Pons (tissue), 1 donor: Measurements from ENCODE around the gene ZNRF4.
"Not testable (repeated sequence)": the region's sequence is repeated elsewhere in the genome, so short reads cannot be mapped to it uniquely, and the experiment has no call there.

Experiments
- DNase-seq: peaks from one replicate; pipeline ENCODE4 v3.0.0-alpha.2; 2016; ENCODE audit warnings: low spot score

The ZNRF4 gene

DNA sequence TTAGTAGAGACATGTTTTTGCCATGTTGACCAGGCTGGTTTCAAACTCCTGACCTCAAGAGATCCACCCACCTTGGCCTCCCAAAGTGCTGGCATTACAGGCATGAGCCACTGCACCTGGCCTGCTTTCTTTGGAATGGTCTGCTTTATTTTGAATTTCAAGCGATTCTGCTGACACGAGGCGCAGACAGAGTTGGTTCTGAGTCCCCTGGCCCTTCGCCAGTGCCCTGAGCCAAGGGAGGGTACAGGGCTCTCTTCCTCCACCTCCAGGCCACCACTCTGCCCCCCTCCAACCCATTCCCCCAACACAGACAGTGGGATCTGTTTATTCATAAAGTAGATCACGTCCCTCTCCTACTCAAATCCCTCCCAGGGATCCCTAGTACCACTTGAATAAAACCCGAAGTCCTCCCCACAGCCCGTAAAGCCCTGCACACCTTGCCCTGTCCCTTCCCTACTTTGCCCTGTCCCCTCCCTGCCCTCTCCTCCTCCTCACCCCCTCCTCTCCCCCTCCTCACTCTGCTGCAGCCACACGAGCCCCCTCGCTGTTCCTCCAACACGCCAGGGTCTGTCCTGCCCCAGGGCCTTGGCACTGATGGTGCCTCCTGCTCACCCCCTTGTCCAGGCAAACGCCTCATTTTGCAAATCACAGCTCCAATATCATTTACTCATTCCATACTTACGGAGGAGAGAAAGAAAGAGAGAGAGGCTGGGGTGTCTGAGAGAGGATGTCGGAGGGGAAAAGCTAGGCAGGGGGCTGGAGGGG is 22.4 kb downstream of the ZNRF4 start:
- DNase-seq, result no peak

- DNase-seq, result no peak
Observed at GRCh38 chr19:5478241-5478924, 23.2 kb downstream of the ZNRF4 start.

- DNase-seq, result no peak
Observed at GRCh38 chr19:5478925-5479588, 23.8 kb downstream of the ZNRF4 start.

DNA sequence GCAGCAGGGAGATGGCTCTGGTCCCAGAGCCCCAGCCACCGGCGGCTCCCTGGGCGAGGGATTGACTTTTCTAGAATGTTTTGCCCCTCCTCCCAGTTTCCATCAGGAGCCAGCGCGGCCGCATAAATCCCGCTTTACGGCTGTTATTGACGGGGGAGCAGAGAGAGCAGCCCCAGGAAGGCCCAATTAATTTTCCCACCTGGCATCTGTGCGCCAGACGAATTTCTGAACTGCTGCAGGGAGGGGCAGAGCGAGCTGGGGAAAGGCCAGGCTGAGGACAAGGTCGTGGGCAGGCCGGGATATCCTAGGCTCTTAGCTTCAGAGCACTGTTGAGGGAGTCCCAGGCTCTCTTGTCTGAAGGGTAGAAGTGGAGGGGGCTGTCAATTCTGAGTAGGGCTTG is 24.7 kb downstream of the ZNRF4 start:
- DNase-seq, result no peak

DNA sequence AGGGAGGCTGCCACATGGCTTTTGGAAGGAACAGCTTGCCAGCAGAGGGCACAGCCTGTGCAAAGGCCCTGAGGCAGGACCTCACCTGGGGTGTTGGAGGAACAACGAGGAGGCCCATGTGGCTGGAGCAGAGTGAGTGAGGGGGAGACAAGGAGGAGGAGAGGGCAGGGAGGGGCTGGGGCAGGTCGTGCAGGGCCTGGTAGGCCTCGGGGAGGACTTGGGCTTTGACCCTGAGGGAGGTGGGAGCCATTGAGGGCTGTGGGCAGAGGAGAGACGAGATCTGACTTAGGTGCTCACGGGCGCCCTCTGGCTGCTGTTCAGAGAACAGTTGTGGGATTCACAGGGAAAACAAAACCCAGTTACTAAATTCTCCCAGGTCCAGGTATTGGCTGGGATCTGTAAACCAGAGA is 25.2 kb downstream of the ZNRF4 start:
- no peak for DNase-seq

GRCh38 chr19:5481957-5482356 is 26.7 kb downstream of the ZNRF4 start:
- no peak for DNase-seq

- DNase-seq, result no peak
Observed at GRCh38 chr19:5484398-5485285, 29.4 kb downstream of the ZNRF4 start.

DNA sequence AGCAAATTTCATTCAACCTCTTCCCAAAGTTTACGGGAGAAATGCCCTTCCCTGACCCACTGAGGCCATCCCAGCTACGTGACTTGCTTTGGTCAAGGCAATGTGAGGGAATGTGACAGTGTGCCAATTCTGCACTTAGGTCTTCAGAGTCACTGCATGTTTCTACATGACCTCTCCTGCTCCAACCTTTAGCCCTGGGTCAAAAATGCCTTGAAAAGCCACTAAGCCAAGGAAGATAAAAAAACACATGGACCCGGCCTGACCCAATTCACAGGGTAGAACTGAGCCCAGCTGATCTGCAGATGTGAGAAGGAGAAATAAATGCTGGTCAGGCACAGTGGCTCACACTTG is 30.0 kb downstream of the ZNRF4 start:
- no peak for DNase-seq

- not testable (repeated sequence) for DNase-seq
Observed at GRCh38 chr19:5485658-5486057, 30.4 kb downstream of the ZNRF4 start.

GRCh38 chr19:5487222-5487621 is 32.0 kb downstream of the ZNRF4 start:
- DNase-seq, result no peak

GRCh38 chr19:5489551-5489950 is 34.3 kb downstream of the ZNRF4 start:
- DNase-seq, result no peak

DNA sequence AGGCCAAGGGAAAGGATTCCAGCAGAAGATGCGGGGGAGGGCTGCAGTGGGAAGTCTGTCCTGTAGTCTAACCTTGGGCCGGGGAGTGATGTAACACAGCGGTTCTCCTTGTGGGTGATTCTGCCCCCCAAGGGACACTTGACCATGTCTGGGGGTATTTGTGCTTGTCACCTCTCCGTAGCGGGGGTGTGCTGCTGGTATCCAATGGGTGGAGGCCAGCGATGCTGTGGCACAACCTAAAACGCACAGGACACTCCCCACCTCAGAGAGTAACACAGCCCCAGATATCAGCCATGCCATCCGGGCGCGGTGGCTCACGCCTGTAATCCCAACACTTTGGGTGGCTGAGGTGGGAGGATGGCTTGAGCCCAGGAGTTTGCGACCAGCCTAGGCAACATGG is 36.3 kb downstream of the ZNRF4 start:
- DNase-seq, result no peak

DNA sequence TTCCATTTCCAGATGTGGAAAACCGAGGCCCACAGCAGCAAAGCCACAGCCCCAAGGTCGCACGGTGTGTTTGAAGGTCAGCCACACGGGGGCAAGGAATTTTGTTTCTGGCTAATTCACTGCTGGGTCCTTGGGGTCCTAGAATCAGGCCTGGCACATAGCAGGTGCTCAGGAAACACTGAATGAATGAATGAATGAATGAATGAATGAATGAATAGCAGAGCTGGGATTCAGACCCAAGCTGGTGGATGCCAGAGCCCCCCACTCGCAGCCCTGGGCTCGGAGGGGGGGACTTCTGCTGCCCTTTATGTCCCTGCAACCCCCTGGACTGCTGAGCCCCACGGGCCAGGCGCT is 37.0 kb downstream of the ZNRF4 start:
- DNase-seq, result no peak

DNA sequence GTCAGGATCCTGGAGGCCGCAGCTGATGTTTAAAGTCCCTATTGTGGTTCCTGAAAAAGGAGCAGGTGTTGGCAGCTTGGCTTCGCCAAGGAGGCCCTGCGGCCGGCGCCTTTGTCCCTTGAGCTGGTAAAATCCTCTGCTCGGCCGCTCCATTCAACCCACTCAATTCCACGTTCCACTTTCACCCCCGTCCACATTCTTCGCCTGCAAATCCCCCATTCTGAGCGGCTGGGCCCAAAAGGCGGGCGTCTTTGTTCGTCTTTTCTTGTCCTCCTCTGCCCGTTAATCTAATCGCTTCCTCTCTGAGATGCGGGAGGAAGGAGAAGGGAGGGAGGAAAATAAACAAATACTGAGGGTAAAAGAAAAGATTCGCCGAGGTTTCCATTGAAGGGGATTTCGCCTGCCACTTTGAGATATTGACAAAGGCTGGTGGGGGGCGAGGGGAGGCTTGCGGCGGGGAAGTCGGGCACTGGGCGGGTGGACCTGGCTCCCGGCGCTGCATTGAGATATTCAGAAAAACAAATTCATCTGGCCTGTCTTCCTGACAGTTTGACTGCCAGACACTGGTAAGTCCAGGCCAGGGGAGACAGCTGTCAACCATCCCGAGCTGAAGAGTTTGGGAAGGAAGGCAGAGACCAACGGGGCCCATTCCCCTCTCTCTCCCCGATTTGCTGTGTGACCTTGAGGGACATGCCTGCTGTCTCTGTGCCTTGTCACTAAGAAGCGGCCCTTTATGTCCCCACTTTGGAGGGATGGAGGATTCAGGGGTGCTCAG is 37.6 kb downstream of the ZNRF4 start:
- DNase-seq, result no peak

- no peak for DNase-seq
Observed at GRCh38 chr19:5494773-5495172, 39.6 kb downstream of the ZNRF4 start.

DNA sequence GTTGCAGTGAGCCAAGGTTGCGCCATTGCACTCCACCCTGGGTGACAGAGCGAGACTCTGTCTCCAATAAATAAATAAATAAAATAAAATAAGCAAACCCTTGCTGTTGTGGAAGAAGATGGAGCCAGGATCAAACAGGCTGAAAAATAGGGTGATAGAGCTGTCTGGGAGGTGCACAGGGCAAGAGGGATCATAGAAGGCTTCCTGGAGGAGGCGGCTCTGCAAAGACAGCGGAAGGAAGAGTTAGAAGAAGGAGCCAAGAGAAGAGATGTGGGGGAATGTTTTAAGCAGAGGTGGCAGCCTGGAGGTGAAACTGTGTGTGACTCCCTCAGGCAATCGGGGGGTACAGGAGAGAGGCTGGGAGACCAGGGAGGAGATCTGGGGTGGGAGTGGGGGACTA is 40.6 kb downstream of the ZNRF4 start:
- DNase-seq, result no peak

DNA sequence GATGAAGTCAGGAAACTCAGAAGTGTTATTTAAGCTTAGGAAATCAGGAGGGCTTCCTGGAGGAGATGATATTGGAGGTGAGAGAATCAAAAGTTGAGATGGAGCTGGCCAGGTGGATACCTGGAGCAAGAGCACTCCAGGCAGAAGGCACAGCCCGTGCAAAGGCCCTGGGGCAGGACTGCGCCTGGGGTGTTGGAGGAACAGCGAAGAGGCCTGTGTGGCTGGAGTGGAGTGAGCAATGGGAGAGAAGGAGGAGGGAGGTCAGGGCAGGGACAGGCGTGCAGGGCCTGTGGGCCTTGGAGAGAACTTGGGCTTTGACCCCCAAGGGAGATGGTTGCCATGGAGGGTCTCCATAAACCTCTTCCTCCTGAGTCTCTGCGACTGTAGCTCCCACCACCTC is 42.1 kb downstream of the ZNRF4 start:
- no peak for DNase-seq

GRCh38 chr19:5498830-5499550 is 43.8 kb downstream of the ZNRF4 start:
- DNase-seq, result no peak

DNA sequence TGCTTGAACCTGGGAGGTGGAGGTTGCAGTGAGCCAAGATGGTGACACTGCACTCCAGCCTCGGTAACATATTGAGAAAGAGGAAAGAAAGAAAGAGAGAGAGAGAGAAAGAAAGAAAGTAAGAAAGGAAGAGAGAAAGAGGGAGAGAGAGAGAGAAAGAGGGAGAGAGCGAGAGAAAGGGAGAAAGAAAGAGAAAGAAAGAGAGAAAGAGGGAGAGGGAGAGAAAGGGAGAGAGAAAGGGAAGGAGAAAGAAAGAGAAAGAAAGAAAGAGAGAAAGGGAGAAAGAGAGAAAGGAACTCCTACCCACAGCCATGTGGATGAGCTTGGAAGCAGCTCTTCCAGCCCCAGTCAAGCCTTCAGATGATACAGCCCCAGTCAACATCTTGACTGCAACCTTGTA is 46.7 kb downstream of the ZNRF4 start:
- no peak for DNase-seq

- no peak for DNase-seq
Observed at GRCh38 chr19:5503598-5503997, 48.4 kb downstream of the ZNRF4 start.

- no peak for DNase-seq
Observed at GRCh38 chr19:5504114-5504513, 48.9 kb downstream of the ZNRF4 start.
